ENCODE results near the gene KARS1.

The KARS1 gene

GRCh38 chr16:75679366-75679765, 31.9 kb upstream of the KARS1 start:
- Histone ChIP-seq H3K27me3 (ENCODE audit: insufficient read depth, low read depth) (no peaks in the 10 kb centered on the region), H2AFZ (ENCODE audit: low read depth) (no peak overlapping the region), H3K36me3 (ENCODE audit: insufficient read depth) (no peaks in the 10 kb centered on the region), H3K4me3 (IDR thresholded peaks at IDR 0.05; ENCODE audit: insufficient read depth, low read depth, low read length) (no peak overlapping the region), H3K4me2 (no peak overlapping the region), H3K79me2 (ENCODE audit: insufficient read depth, low read depth) (no peaks in the 10 kb centered on the region), H3K4me1 (ENCODE audit: low read depth, poor library complexity, severe bottlenecking) (no peaks in the 10 kb centered on the region), H3K9ac (no peak overlapping the region), H4K20me1 (ENCODE audit: insufficient read depth) (no peaks in the 10 kb centered on the region), H3K27ac (no peak overlapping the region)
- no peak for TF ChIP-seq CTCF (conservative IDR thresholded peaks at IDR 0.05; ENCODE audit: low read depth, low read length)

GRCh38 chr16:75676909-75677308, 29.4 kb upstream of the KARS1 start, which contains the start of gene CPHXL2:
Gene CPHXL2, minus strand, starts transcription at chr16:75677009. Its CDS starts 10 bp downstream, at chr16:75676999.
- no peaks in the 10 kb centered on the region for H3K4me1 ChIP-seq (ENCODE audit: low read depth, poor library complexity, severe bottlenecking)
- H3K36me3 ChIP-seq (ENCODE audit: insufficient read depth), result no peaks in the 10 kb centered on the region
- no peak within 1 kb of the TSS for H3K9ac ChIP-seq
- H4K20me1 ChIP-seq (ENCODE audit: insufficient read depth), result no peaks in the 10 kb centered on the region
- no peak within 1 kb of the TSS for H3K4me3 ChIP-seq (IDR thresholded peaks at IDR 0.05; ENCODE audit: insufficient read depth, low read depth, low read length)
- no peak within 1 kb of the TSS for H3K27ac ChIP-seq
- no peak for TF ChIP-seq CTCF (conservative IDR thresholded peaks at IDR 0.05; ENCODE audit: low read depth, low read length)
- H3K4me2 ChIP-seq, result no peak within 1 kb of the TSS
- H2AFZ ChIP-seq (ENCODE audit: low read depth), result no peak within 1 kb of the TSS
- H3K79me2 ChIP-seq (ENCODE audit: insufficient read depth, low read depth), result no peaks in the 10 kb centered on the region
- no peaks in the 10 kb centered on the region for H3K27me3 ChIP-seq (ENCODE audit: insufficient read depth, low read depth)

DNA sequence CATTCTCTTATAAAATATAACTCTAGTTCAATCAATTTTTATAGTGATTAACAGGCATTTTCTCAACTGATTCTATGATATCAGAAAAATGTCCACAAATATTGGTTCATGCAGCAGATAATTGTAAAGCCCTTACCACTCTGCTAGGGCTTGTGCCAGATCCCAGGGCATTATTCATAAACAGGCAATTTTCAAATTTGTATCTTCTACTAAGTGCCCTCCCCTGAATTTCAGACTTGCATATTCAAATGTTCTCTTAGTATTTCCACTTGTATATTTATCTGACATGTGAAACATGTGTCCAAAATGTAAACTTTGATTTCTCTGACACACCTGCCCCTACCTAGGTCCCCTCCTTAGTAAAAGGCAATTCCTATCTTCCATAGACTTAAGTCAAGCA, 20.0 kb upstream of the KARS1 start:
- no peaks in the 10 kb centered on the region for H3K4me1 ChIP-seq (ENCODE audit: low read depth, poor library complexity, severe bottlenecking)
- H3K79me2 ChIP-seq (ENCODE audit: insufficient read depth, low read depth), result no peaks in the 10 kb centered on the region
- H3K27ac ChIP-seq, result no peak overlapping the region
- no peak overlapping the region for H3K4me3 ChIP-seq (IDR thresholded peaks at IDR 0.05; ENCODE audit: insufficient read depth, low read depth, low read length)
- H3K27me3 ChIP-seq (ENCODE audit: insufficient read depth, low read depth), result no peaks in the 10 kb centered on the region
- no peaks in the 10 kb centered on the region for H4K20me1 ChIP-seq (ENCODE audit: insufficient read depth)
- H2AFZ ChIP-seq (ENCODE audit: low read depth), result no peak overlapping the region
- H3K9ac ChIP-seq, result no peak overlapping the region
- H3K4me2 ChIP-seq, result no peak overlapping the region
- TF ChIP-seq CTCF (conservative IDR thresholded peaks at IDR 0.05; ENCODE audit: low read depth, low read length), result no peak
- no peaks in the 10 kb centered on the region for H3K36me3 ChIP-seq (ENCODE audit: insufficient read depth)

DNA sequence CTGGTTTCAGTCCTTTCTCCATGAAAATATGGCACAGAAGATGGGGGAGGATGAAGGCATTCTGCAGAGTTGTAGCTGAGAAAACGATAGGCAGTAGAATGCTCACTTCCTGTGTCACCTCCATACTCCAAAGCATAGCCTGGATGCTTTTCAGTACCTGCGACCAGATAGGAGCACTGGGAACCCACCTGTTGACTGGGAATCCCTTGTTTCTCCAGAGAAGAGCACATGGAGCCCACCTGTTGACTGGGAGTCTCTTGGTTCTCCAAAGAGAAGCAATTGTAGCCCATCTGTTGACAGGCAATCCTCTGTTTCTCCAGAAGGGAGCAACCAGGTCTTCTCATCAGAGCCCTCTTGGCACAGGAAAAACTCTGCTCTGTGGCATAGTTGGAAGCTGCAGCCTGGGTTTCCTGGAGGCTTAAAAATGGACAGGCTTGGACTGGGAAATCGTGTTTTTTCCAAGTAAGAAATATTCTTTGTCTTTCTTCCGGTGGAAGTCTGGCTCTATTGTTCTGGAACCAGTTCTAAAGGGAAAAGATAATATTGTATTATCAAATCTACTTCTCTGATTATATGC, 13.3 kb upstream of the KARS1 start:
- Histone ChIP-seq H4K20me1 (ENCODE audit: insufficient read depth) (no peaks in the 10 kb centered on the region), H3K4me3 (IDR thresholded peaks at IDR 0.05; ENCODE audit: insufficient read depth, low read depth, low read length) (no peak overlapping the region), H3K4me1 (ENCODE audit: low read depth, poor library complexity, severe bottlenecking) (no peaks in the 10 kb centered on the region), H3K4me2 (no peak overlapping the region), H2AFZ (ENCODE audit: low read depth) (no peak overlapping the region), H3K9ac (no peak overlapping the region), H3K79me2 (ENCODE audit: insufficient read depth, low read depth) (no peaks in the 10 kb centered on the region), H3K27ac (no peak overlapping the region), H3K27me3 (ENCODE audit: insufficient read depth, low read depth) (no peaks in the 10 kb centered on the region), H3K36me3 (ENCODE audit: insufficient read depth) (peaks cover 4% of the 10 kb centered on the region; the same call in 1 of the 2 replicates)
- no peak for TF ChIP-seq CTCF (conservative IDR thresholded peaks at IDR 0.05; ENCODE audit: low read depth, low read length)

Measured in KMS-11 (cell line).